Activated B cell treated with CpG ODN at 0.5 μM for 24 hours (primary cell): ENCODE results near the gene OR2K2. TPM values are rescaled to one million over a fixed set of nuclear protein-coding genes. Genes with fewer than 3 reads are reported as not detected.

ENCODE experiments used
- ATAC-seq: fragments of 200-7000 bp; cut with Tn5 transposase; one replicate; pipeline ENCODE4 v1.10.0; 2021; ENCODE audit warnings: low read depth, mild to moderate bottlenecking, moderate library complexity
- CTCF ChIA-PET: fragments of 350-600 bp; sonication (Branson Sonifier 250); formaldehyde crosslinking; loops from one replicate; lab custom pipeline; 2021; ENCODE audit warnings: antibody characterized with exemption; lab: Charles Lee
- POLR2A ChIA-PET: fragments of 350-600 bp; sonication (Branson Sonifier 250); formaldehyde crosslinking; loops from one replicate; lab custom pipeline; 2021; ENCODE audit warnings: antibody characterized with exemption; lab: Charles Lee
- DNase-seq: peaks from one replicate; pipeline ENCODE4 v3.0.0; 2022
- H3K27ac Mint-ChIP-seq: one replicate; pipeline ENCODE4 v1.8.0; 2020; ENCODE audit warnings: mixed read lengths
- H3K27me3 Mint-ChIP-seq: one replicate; pipeline ENCODE4 v1.8.0; 2021; ENCODE audit warnings: mixed read lengths
- H3K36me3 Mint-ChIP-seq: one replicate; pipeline ENCODE4 v1.8.0; 2021; ENCODE audit warnings: low read depth, mixed read lengths
- H3K4me1 Mint-ChIP-seq: one replicate; pipeline ENCODE4 v1.8.0; 2021; ENCODE audit warnings: mixed read lengths
- H3K4me3 Mint-ChIP-seq: one replicate; pipeline ENCODE4 v1.8.0; 2020; ENCODE audit warnings: mild to moderate bottlenecking, mixed read lengths
- H3K9me3 Mint-ChIP-seq: one replicate; pipeline ENCODE4 v1.8.0; 2020; ENCODE audit warnings: mixed read lengths
- intact Hi-C: fragments of 100-400 bp; cut with micrococcal nuclease; formaldehyde crosslinking; loops from one replicate; pipeline ENCODE4 v1.15.1; 2024
- total RNA-seq: library from RNA; stranded (reverse); gene quantifications from 2 replicates; pipeline ENCODE4 v1.2.3, GENCODE V29; 2022
- TF ChIP-seq, protein P1 (sequence below): fragments of 200-600 bp; IDR thresholded peaks from one replicate; pipeline ENCODE4 v1.8.0; 2022; ENCODE audit warnings: antibody characterized with exemption, mild to moderate bottlenecking

OR2K2 gene, protein sequence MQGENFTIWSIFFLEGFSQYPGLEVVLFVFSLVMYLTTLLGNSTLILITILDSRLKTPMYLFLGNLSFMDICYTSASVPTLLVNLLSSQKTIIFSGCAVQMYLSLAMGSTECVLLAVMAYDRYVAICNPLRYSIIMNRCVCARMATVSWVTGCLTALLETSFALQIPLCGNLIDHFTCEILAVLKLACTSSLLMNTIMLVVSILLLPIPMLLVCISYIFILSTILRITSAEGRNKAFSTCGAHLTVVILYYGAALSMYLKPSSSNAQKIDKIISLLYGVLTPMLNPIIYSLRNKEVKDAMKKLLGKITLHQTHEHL
- not detected in 2 replicates for total RNA-seq

DNA sequence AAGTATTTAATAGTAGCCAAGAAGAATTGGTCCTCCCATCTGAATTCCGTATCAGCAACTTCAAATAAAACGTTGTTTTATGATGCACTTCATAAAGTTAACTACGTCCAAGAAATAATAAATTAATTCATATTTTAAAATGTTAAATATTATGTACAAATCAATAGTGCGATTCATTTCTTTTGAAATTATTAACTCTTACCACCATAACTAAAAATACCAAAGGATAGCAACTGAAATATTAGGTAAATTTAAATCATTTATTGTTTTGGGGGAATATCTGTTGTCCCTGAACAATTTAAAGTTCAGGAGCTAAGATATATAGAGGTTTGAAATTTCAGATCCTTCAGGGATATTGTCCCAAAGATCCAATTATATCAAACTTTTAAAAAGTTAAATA, at the start of gene OR2K2:
OR2K2 (minus strand) TSS at position 101 of the 400 bp plus-strand sequence. CDS start 1,791 bp downstream, outside the sequence.
- H3K36me3 Mint-ChIP-seq = no peaks in the 10 kb centered on the region
- no peak for DNase-seq
- TF ChIP-seq, protein P1, sequence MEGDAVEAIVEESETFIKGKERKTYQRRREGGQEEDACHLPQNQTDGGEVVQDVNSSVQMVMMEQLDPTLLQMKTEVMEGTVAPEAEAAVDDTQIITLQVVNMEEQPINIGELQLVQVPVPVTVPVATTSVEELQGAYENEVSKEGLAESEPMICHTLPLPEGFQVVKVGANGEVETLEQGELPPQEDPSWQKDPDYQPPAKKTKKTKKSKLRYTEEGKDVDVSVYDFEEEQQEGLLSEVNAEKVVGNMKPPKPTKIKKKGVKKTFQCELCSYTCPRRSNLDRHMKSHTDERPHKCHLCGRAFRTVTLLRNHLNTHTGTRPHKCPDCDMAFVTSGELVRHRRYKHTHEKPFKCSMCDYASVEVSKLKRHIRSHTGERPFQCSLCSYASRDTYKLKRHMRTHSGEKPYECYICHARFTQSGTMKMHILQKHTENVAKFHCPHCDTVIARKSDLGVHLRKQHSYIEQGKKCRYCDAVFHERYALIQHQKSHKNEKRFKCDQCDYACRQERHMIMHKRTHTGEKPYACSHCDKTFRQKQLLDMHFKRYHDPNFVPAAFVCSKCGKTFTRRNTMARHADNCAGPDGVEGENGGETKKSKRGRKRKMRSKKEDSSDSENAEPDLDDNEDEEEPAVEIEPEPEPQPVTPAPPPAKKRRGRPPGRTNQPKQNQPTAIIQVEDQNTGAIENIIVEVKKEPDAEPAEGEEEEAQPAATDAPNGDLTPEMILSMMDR = no peak
- H3K27ac Mint-ChIP-seq = no peak within 1 kb of the TSS
- H3K4me3 Mint-ChIP-seq = no peak within 1 kb of the TSS
- intact Hi-C loops = no loop called here
- no peaks in the 10 kb centered on the region for H3K9me3 Mint-ChIP-seq
- H3K27me3 Mint-ChIP-seq = peaks cover 6% of the 10 kb centered on the region
- no peak for ATAC-seq
- ChIA-PET POLR2A (no interaction called here), CTCF (no interaction called here)
- H3K4me1 Mint-ChIP-seq = peaks cover 13% of the 10 kb centered on the region

DNA sequence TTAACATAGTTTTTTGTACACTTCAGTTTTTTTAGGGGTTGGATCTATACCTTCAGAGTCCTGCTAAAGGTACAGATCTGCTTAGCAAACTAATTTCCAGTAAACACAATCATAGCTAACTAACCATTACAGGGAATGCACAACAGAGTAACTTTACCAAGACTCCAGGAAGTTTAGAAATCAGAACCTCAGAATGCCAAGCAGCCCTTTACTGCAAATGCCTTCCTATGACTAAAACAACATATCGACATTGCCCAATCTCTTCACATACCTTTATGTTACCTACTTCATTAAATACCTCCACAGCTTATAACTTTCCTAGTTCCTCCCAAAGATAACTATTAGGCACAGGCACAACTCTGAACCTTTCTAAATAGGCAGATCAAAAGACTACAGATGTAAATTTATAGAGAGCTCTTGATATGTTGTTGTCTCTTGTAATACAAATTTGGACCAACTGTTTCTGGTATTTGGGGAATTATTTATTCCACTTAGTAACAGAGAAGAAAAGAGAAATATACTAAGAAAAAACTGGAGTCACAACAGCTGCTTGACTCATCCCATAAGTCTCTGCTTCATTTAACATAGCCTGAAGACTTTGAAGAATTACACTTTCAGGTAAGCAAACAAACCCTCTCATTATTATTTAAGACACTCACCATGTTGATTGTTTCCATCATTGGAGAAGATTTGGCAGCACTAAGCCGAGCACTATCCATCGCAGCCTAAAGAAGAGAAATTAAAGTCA, 46.0 kb upstream of the OR2K2 start:
- CTCF ChIA-PET = no interaction called here
- POLR2A ChIA-PET = no interaction called here
- H3K9me3 Mint-ChIP-seq = no peaks in the 10 kb centered on the region
- H3K27ac Mint-ChIP-seq = no peak overlapping the region
- TF ChIP-seq, protein P1 = no peak
- no peak overlapping the region for H3K4me3 Mint-ChIP-seq
- H3K4me1 Mint-ChIP-seq = no peaks in the 10 kb centered on the region
- DNase-seq (no peak), ATAC-seq (no peak)
- H3K36me3 Mint-ChIP-seq = peaks cover 89% of the 10 kb centered on the region
- intact Hi-C loops = no loop called here
- H3K27me3 Mint-ChIP-seq = no peaks in the 10 kb centered on the region

DNA sequence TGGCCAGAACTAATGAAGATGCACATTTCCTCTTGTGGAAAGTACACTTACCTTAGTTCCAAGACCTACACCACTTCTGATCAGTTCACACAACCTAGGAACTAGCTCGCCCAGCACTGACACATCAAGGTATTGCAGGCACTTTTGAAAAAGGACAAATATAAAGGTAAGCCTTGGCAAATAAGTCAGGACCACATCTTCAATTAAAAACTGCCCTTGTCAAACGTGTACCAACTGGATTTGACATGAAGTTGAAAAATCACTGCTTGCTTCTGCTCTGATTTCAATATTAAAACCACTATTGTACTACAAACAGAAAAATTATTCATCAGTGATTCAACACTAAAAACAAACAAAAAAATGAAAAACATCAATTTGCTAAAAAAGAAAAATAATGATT, 45.0 kb upstream of the OR2K2 start:
- POLR2A ChIA-PET = no interaction called here
- H3K27ac Mint-ChIP-seq = no peak overlapping the region
- H3K4me3 Mint-ChIP-seq = no peak overlapping the region

DNA sequence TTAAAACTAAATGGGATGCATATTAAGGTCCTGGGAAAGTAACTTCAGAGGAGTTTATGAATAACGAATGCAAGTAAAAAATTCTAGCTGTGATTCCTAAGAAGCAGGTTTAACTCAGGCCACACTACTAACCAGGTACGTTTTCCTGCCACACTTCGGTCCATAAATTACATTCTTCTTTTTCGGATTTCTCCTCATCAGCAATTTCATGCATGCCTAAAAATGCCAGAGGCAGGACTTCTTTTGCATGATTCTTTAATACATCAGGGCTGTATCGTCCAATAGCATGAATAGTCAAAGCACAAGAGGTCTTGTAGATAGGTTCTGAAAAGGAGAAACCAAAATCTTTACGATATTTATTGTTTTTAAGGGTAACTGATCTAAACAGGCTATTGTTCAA, 42.3 kb upstream of the OR2K2 start:
- Mint-ChIP-seq H3K27me3 (no peaks in the 10 kb centered on the region), H3K9me3 (no peaks in the 10 kb centered on the region), H3K27ac (no peak overlapping the region), H3K4me3 (no peak overlapping the region), H3K4me1 (no peaks in the 10 kb centered on the region), H3K36me3 (peaks cover 98% of the 10 kb centered on the region)
- TF ChIP-seq, protein P1 = no peak
- ATAC-seq = no peak
- no peak for DNase-seq
- intact Hi-C loops = no loop called here
- POLR2A ChIA-PET = no interaction called here
- CTCF ChIA-PET = no interaction called here

More for the DNA sequence above, 45.0 kb upstream of the OR2K2 start:
- Mint-ChIP-seq H3K27me3 (no peaks in the 10 kb centered on the region), H3K36me3 (peaks cover 92% of the 10 kb centered on the region), H3K4me1 (no peaks in the 10 kb centered on the region), H3K9me3 (no peaks in the 10 kb centered on the region)
- TF ChIP-seq, protein P1 = no peak
- no peak for ATAC-seq
- intact Hi-C loops = no loop called here
- no peak for DNase-seq
- CTCF ChIA-PET = no interaction called here

DNA sequence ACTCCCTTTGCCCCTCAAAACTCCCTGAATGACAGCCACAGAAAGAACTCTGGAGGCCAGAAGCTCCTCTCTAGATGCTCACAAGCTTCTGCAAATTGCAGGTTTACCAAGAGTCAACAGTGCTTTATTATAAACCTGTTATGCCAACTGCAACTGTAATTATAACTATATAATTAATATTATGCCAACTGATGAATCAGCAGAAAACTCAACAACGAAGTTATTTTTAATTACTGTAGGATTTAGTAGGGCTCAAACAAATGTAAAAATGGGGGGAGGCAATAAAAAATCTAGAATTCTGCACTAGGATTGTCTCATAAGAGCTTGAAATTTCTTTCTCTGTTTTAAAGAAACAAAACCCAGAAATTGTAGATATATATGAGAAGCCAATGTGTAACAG, 37.0 kb upstream of the OR2K2 start:
- no peaks in the 10 kb centered on the region for H3K9me3 Mint-ChIP-seq
- POLR2A ChIA-PET = no interaction called here
- ATAC-seq = no peak
- no peak overlapping the region for H3K27ac Mint-ChIP-seq
- intact Hi-C loops = no loop called here
- TF ChIP-seq, protein P1 = no peak
- no peaks in the 10 kb centered on the region for H3K4me1 Mint-ChIP-seq
- H3K36me3 Mint-ChIP-seq = peaks cover 89% of the 10 kb centered on the region
- no peaks in the 10 kb centered on the region for H3K27me3 Mint-ChIP-seq
- CTCF ChIA-PET = no interaction called here
- no peak overlapping the region for H3K4me3 Mint-ChIP-seq
- DNase-seq = no peak
